Keratinocyte (primary cell): Measurements from ENCODE around the gene ACRBP. TPM values are rescaled to one million over a fixed set of nuclear protein-coding genes. Genes with fewer than 3 reads are reported as not detected.

Source experiments
- DNase-seq: peaks from one replicate; pipeline ENCODE4 v3.0.0-alpha.2; 2011; ENCODE audit warnings: low read depth, missing footprints, low spot score
- FAIRE-seq: peaks from 2 replicates; lab custom pipeline; 2011; peaks lifted over from hg19 to GRCh38; lab: Jason Lieb, UNC
- H2AFZ ChIP-seq: 2 replicates; pipeline ENCODE4 v1.6.0; 2012; ENCODE audit warnings: low read length, control low read depth, inconsistent platforms; ENCODE audit not compliant: control insufficient read depth
- H3K27ac ChIP-seq: 2 replicates; pipeline ENCODE4 v1.5.1; 2011; ENCODE audit warnings: low read length; ENCODE audit not compliant: control insufficient read depth, insufficient read depth
- H3K27me3 ChIP-seq: 3 replicates; pipeline ENCODE4 v1.6.0; 2011; ENCODE audit warnings: low read length; ENCODE audit not compliant: control insufficient read depth, insufficient read depth; ENCODE audit errors: extremely low read depth
- H3K36me3 ChIP-seq, 2 experiments: 2 replicates in 1 of 2; 3 replicates in 1 of 2; pipeline ENCODE4 v1.5.1; 2011; ENCODE audit warnings: low read length in 2 of 2, mild to moderate bottlenecking in 1 of 2; ENCODE audit not compliant: control insufficient read depth in 2 of 2, insufficient read depth in 2 of 2; ENCODE audit errors: extremely low read depth in 1 of 2
- H3K4me1 ChIP-seq: 3 replicates; pipeline ENCODE4 v1.5.1; 2011; ENCODE audit warnings: low read length; ENCODE audit not compliant: control insufficient read depth, insufficient read depth; ENCODE audit errors: extremely low read depth
- H3K4me2 ChIP-seq: 3 replicates; pipeline ENCODE4 v1.6.0; 2011; ENCODE audit warnings: low read depth, low read length; ENCODE audit not compliant: control insufficient read depth, insufficient read depth; ENCODE audit errors: extremely low read depth
- H3K4me3 ChIP-seq, 3 experiments: fragments of 200-600 bp in 1 of 3; sonication (generic) in 1 of 3; 2 replicates in 2 of 3; 3 replicates in 1 of 3; pipeline ENCODE4 v1.5.1; 2011 to 2016; ENCODE audit warnings: low read length in 3 of 3, mild to moderate bottlenecking in 3 of 3, control low read depth in 2 of 3, inconsistent platforms in 1 of 3, low read depth in 1 of 3, mixed read lengths in 1 of 3, mixed run types in 1 of 3, moderate library complexity in 1 of 3; ENCODE audit not compliant: control insufficient read depth in 2 of 3, insufficient read depth in 2 of 3; ENCODE audit errors: extremely low read depth in 1 of 3
- H3K79me2 ChIP-seq: 2 replicates; pipeline ENCODE4 v1.6.0; 2012; ENCODE audit warnings: low read length; ENCODE audit not compliant: control insufficient read depth, insufficient read depth
- H3K9ac ChIP-seq: 3 replicates; pipeline ENCODE4 v1.6.0; 2011; ENCODE audit warnings: low read length; ENCODE audit not compliant: control insufficient read depth, insufficient read depth; ENCODE audit errors: extremely low read depth
- H3K9me1 ChIP-seq: 3 replicates; pipeline ENCODE4 v1.6.0; 2011; ENCODE audit warnings: low read length; ENCODE audit not compliant: control insufficient read depth, insufficient read depth; ENCODE audit errors: extremely low read depth
- H3K9me3 ChIP-seq: 2 replicates; pipeline ENCODE4 v1.5.1; 2012; ENCODE audit warnings: low read depth, low read length; ENCODE audit not compliant: control insufficient read depth
- H4K20me1 ChIP-seq: 3 replicates; pipeline ENCODE4 v1.6.0; 2011; ENCODE audit warnings: low read length; ENCODE audit not compliant: control insufficient read depth, insufficient read depth; ENCODE audit errors: extremely low read depth
- EZH2 ChIP-seq: IDR thresholded peaks from one replicate; pipeline ENCODE4 v1.6.1; 2012; ENCODE audit warnings: inconsistent platforms, mild to moderate bottlenecking, low read length, moderate library complexity
- dilution Hi-C: fragments of 300-500 bp; cut with MboI; formaldehyde crosslinking; loops from one replicate; pipeline ENCODE4 v1.7.0; 2020; ENCODE audit warnings: low sequenced_read_pairs; ENCODE audit not compliant: extremely low pct_ligation_motif_present
- polyA plus RNA-seq, 5 experiments: library from polyadenylated mRNA; depleted of rRNA in 3 of 5; stranded (reverse) in 3 of 5; stranded (forward) in 1 of 5; unstranded in 1 of 5; fragments of >200 nt; gene quantifications; 1 replicate in 1 of 5; 2 replicates in 3 of 5; 3 replicates in 1 of 5; pipeline versions ENCODE4 v1.2.1 to v1.2.3, GENCODE V29; 2011 to 2012; ENCODE audit warnings: missing spikeins in 2 of 5, low read depth in 1 of 5, low replicate concordance in 1 of 5
- TF ChIP-seq, protein P1 (sequence below), 3 experiments: IDR thresholded peaks in 1 of 3; conservative IDR thresholded peaks in 1 of 3; optimal IDR thresholded peaks in 1 of 3; 2 replicates in 2 of 3; 3 replicates in 1 of 3; pipeline versions ENCODE3 to v1.5.1; 2011; ENCODE audit warnings: low read length in 3 of 3, mild to moderate bottlenecking in 3 of 3, moderate library complexity in 2 of 3, control low read depth in 1 of 3, inconsistent platforms in 1 of 3; ENCODE audit not compliant: insufficient read depth in 2 of 3; ENCODE audit errors: extremely low read depth in 1 of 3

The ACRBP gene
- polyA plus RNA-seq, 1 donor (not counting 4 experiments of a cell fraction or from before 2014, with no cell fraction given): 0.09 TPM

DNA sequence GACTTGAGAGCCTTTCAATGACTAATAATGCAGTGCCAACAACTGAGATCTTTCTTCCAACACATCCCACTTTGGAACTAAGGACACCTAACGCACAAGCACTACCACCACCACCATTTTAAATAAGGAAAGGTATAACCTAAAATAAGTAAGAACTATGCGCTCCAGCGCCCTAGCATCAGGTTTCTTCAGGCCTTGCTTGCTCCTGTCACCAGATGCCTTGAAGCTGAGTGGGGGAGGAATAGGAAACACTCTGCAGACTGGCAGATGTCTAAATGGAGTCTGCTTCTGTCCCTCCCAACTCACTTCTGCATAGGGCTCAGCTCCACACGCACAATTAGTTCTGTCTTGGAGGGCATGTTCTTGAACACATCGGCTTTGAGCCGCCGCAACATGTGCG lies 55.1 kb downstream of the ACRBP start:
- TF ChIP-seq EZH2: no peak
- TF ChIP-seq, protein P1, sequence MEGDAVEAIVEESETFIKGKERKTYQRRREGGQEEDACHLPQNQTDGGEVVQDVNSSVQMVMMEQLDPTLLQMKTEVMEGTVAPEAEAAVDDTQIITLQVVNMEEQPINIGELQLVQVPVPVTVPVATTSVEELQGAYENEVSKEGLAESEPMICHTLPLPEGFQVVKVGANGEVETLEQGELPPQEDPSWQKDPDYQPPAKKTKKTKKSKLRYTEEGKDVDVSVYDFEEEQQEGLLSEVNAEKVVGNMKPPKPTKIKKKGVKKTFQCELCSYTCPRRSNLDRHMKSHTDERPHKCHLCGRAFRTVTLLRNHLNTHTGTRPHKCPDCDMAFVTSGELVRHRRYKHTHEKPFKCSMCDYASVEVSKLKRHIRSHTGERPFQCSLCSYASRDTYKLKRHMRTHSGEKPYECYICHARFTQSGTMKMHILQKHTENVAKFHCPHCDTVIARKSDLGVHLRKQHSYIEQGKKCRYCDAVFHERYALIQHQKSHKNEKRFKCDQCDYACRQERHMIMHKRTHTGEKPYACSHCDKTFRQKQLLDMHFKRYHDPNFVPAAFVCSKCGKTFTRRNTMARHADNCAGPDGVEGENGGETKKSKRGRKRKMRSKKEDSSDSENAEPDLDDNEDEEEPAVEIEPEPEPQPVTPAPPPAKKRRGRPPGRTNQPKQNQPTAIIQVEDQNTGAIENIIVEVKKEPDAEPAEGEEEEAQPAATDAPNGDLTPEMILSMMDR (optimal IDR thresholded peaks at IDR 0.05 in 1 of 3, IDR thresholded peaks at IDR 0.05 in 1 of 3, conservative IDR thresholded peaks at IDR 0.05 in 1 of 3; ENCODE audit: extremely low read depth in 1 of 3, insufficient read depth in 2 of 3, low read length in 3 of 3): no peak
- Histone ChIP-seq H3K4me1 (no peaks in the 10 kb centered on the region), H3K36me3 (peaks cover 42 to 58% of the 10 kb centered on the region in 2 experiments), H3K79me2 (peaks cover 2% of the 10 kb centered on the region), H3K9me3 (no peaks in the 10 kb centered on the region), H2AFZ (no peak overlapping the region), H4K20me1 (no peaks in the 10 kb centered on the region), H3K4me2 (no peak overlapping the region), H3K27me3 (no peaks in the 10 kb centered on the region), H3K27ac (no peak overlapping the region), H3K9me1 (no peaks in the 10 kb centered on the region), H3K9ac (no peak overlapping the region), H3K4me3 (no peak overlapping the region)
- DNase-seq (no peak), FAIRE-seq (no peak)
- dilution Hi-C loops: no loop called here

Other genes starting within 250 kb of the ACRBP start
- not detected in 3 replicates for gene CD27, start 202.5 kb downstream of the ACRBP start, polyA plus RNA-seq
- 4.2 to 6.0 TPM (median 4.8 TPM) in 3 replicates for gene TAPBPL, start 195.4 kb downstream of the ACRBP start, polyA plus RNA-seq
- 5.3 to 7.8 TPM (median 6.7 TPM) in 3 replicates for gene VAMP1, start 176.8 kb downstream of the ACRBP start, polyA plus RNA-seq
- 76.5 to 184 TPM (median 130 TPM) in 3 replicates for gene MRPL51, start 154.2 kb downstream of the ACRBP start, polyA plus RNA-seq
- 12.3 to 34.6 TPM (median 33.7 TPM) in 3 replicates for gene NCAPD2, start 153.3 kb downstream of the ACRBP start, polyA plus RNA-seq
- 8,390 to 11,361 TPM (median 8,495 TPM) in 3 replicates for gene GAPDH, start 112.9 kb downstream of the ACRBP start, polyA plus RNA-seq
- gene IFFO1, start 91.4 kb downstream of the ACRBP start, polyA plus RNA-seq: 0.67 to 1.0 TPM (median 0.75 TPM) in 3 replicates
- 85.9 to 108 TPM (median 94.4 TPM) in 3 replicates for gene NOP2, start 79.1 kb downstream of the ACRBP start, polyA plus RNA-seq
- 79.7 to 93.1 TPM (median 81.2 TPM) in 3 replicates for gene CHD4, start 40.1 kb downstream of the ACRBP start, polyA plus RNA-seq
- gene LPAR5, start 11.5 kb downstream of the ACRBP start, polyA plus RNA-seq: 6.7 to 11.7 TPM (median 8.3 TPM) in 3 replicates
- gene ING4, start 15.7 kb upstream of the ACRBP start, polyA plus RNA-seq: 25.5 to 31.6 TPM (median 30.4 TPM) in 3 replicates
- 29.0 to 44.0 TPM (median 29.8 TPM) in 3 replicates for gene ZNF384, start 41.9 kb upstream of the ACRBP start, polyA plus RNA-seq
- not detected in 3 replicates for gene PIANP, start 53.4 kb upstream of the ACRBP start, polyA plus RNA-seq
- 85.4 to 116 TPM (median 85.5 TPM) in 3 replicates for gene COPS7A, start 76.6 kb upstream of the ACRBP start, polyA plus RNA-seq
- 317 to 364 TPM (median 335 TPM) in 3 replicates for gene MLF2, start 105.7 kb upstream of the ACRBP start, polyA plus RNA-seq
- gene PTMS, start 118.9 kb upstream of the ACRBP start, polyA plus RNA-seq: 80.6 to 140 TPM (median 119 TPM) in 3 replicates
- gene LAG3, start 125.1 kb upstream of the ACRBP start, polyA plus RNA-seq: 0.09 to 0.14 TPM (median 0.09 TPM) in 3 replicates
- 0.01 to 0.05 TPM in 2 of 3 replicates, not detected in the other for gene CD4, start 142.1 kb upstream of the ACRBP start, polyA plus RNA-seq
- 0.05 to 0.10 TPM (median 0.09 TPM) in 3 replicates for gene GPR162, start 174.4 kb upstream of the ACRBP start, polyA plus RNA-seq
- gene P3H3, start 181.0 kb upstream of the ACRBP start, polyA plus RNA-seq: 3.9 to 5.7 TPM (median 4.2 TPM) in 3 replicates
- gene GNB3, start 193.5 kb upstream of the ACRBP start, polyA plus RNA-seq: 0.41 to 0.94 TPM (median 0.80 TPM) in 3 replicates
- gene CDCA3, start 203.9 kb upstream of the ACRBP start, polyA plus RNA-seq: 2.1 to 16.9 TPM (median 15.0 TPM) in 3 replicates
- gene USP5, start 204.7 kb upstream of the ACRBP start, polyA plus RNA-seq: 58.3 to 84.1 TPM (median 67.2 TPM) in 3 replicates
- gene TPI1, start 220.1 kb upstream of the ACRBP start, polyA plus RNA-seq: 1,218 to 2,229 TPM (median 1,551 TPM) in 3 replicates
- 4.9 to 8.7 TPM (median 5.1 TPM) in 3 replicates for gene SPSB2, start 225.9 kb upstream of the ACRBP start, polyA plus RNA-seq